HG03558 (cell line): ENCODE measurements around the gene SLITRK5.

Experiments
- ATAC-seq: cut with Tn5 transposase; IDR thresholded peaks from one replicate; pipeline ENCODE4 v1.9.1; 2021; ENCODE audit warnings: moderate number of reproducible peaks; ENCODE audit not compliant: unreplicated experiment; ENCODE audit errors: extremely low read depth

The SLITRK5 gene

DNA sequence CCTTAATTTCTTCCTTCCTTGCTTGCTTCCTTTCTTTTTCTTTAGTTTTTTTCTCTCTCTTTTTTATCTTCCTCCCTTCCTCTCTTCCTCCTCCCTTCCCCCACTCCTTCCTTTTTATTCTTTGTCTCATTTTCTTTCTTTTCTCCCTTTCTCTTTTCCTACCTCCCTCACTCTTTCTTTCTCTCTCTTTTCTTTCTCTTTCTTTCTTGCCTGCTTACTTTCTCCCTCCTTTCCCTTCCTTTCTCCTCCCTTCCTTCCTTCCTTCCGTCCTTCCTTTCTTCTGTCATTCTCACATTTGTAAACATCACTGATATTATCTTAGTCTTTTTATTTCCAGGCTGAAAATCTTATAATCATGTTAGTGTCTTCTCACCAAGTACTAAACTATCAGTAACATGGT, 38.8 kb downstream of the SLITRK5 start:
- no peak for ATAC-seq

DNA sequence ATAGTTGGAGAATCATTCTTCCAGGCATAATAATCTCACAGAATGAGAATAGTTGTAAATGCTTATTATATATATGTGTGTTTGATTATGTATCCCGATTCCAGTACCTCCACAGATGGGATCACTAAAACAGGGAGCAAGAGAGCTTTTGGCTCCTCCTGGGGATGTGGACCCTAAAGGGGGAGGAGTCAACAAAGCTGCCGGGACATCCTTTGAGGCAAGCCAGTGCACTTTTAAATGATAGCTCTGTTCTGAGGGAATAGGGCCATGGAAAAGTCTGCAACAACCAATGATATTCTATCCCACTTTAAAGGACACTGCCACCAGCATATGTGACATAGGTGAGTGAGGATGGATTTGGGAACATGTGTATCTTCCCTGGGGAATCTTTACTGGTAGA, 40.8 kb downstream of the SLITRK5 start:
- ATAC-seq: no peak
